ENCODE measurements around the gene GMDS. TPM values are rescaled to one million over a fixed set of nuclear protein-coding genes. Genes with fewer than 3 reads are reported as not detected.
A peak's percentile ranks its signal among the peaks of the same experiment; 100 is the strongest.

GMDS gene
- total RNA-seq, 1 experiment from 2014 or later, result 35.0 TPM

GRCh38 chr6:1865585-1865984 lies 379.8 kb downstream of the GMDS start (continued):
- TF ChIP-seq AFF4 (CRISPR knock-in tag; IDR thresholded peaks at IDR 0.05; ENCODE audit: borderline replicate concordance) (no peak), ZMAT4 (CRISPR knock-in tag; IDR thresholded peaks at IDR 0.05) (no peak)

GRCh38 chr6:1864496-1864895 lies 380.9 kb downstream of the GMDS start:
- Mint-ChIP-seq H3K9me3 (no peaks in the 10 kb centered on the region), H3K27ac (peak overlapping the region; percentile 46; the same call in 1 of the 2 replicates), H3K27me3 (ENCODE audit: low read depth) (no peaks in the 10 kb centered on the region), H3K4me3 (no peak overlapping the region), H3K4me1 (peaks cover 46% of the 10 kb centered on the region), H3K36me3 (no peaks in the 10 kb centered on the region)
- TF ChIP-seq ZBTB21 (CRISPR knock-in tag; IDR thresholded peaks at IDR 0.05; ENCODE audit: borderline replicate concordance) (no peak), CREB1 (CRISPR knock-in tag; IDR thresholded peaks at IDR 0.05) (no peak), JUN (CRISPR knock-in tag; IDR thresholded peaks at IDR 0.05) (no peak), TEAD4 (CRISPR knock-in tag; IDR thresholded peaks at IDR 0.05) (no peak), MYBL2 (CRISPR knock-in tag; IDR thresholded peaks at IDR 0.05) (no peak), ZBTB43 (CRISPR knock-in tag; IDR thresholded peaks at IDR 0.05) (no peak), ZNF317 (CRISPR knock-in tag; IDR thresholded peaks at IDR 0.05; ENCODE audit: borderline replicate concordance, low read depth) (no peak), NFATC4 (CRISPR knock-in tag; IDR thresholded peaks at IDR 0.05) (no peak), ZNF423 (CRISPR knock-in tag; IDR thresholded peaks at IDR 0.05) (no peak)
- ATAC-seq, result peak; percentile 82
- DNase-seq (ENCODE audit: low spot score), result no peak
- ChIA-PET POLR2A (no interaction called here), CTCF (interaction anchor here (1.0 kb wide), 1 partner anchor 29 kb away, joined by 3 read pairs; no protein-coding TSS in a partner anchor)

GRCh38 chr6:1862411-1862810 lies 383.0 kb downstream of the GMDS start:
- H3K4me3 Mint-ChIP-seq, result no peak overlapping the region
- ChIA-PET CTCF (interaction anchor here (0.7 kb wide), 1 partner anchor 394 kb away, joined by 3 read pairs; no protein-coding TSS in a partner anchor), POLR2A (no interaction called here)
- H3K27me3 Mint-ChIP-seq (ENCODE audit: low read depth), result no peaks in the 10 kb centered on the region
- no peak for TF ChIP-seq GABPB1 (CRISPR knock-in tag; IDR thresholded peaks at IDR 0.05)
- no peak for TF ChIP-seq ZNF281 (CRISPR knock-in tag; IDR thresholded peaks at IDR 0.05)
- TF ChIP-seq ETV6 (CRISPR knock-in tag; IDR thresholded peaks at IDR 0.05), result no peak
- no peak for TF ChIP-seq MXD4 (CRISPR knock-in tag; IDR thresholded peaks at IDR 0.05; ENCODE audit: borderline replicate concordance)
- no peak for TF ChIP-seq NR3C1 (CRISPR knock-in tag; conservative IDR thresholded peaks at IDR 0.05; ENCODE audit: low read depth)
- no peak for TF ChIP-seq ZSCAN18 (CRISPR knock-in tag; IDR thresholded peaks at IDR 0.05)
- no peak for TF ChIP-seq NR2C2 (CRISPR knock-in tag; IDR thresholded peaks at IDR 0.05)
- TF ChIP-seq KAT7 (CRISPR knock-in tag; IDR thresholded peaks at IDR 0.05; ENCODE audit: borderline replicate concordance), result no peak
- no peak for TF ChIP-seq ZNF425 (CRISPR knock-in tag; conservative IDR thresholded peaks at IDR 0.05)
- H3K27ac Mint-ChIP-seq, result no peak overlapping the region
- no peaks in the 10 kb centered on the region for H3K36me3 Mint-ChIP-seq
- DNase-seq (ENCODE audit: low spot score) (no peak), ATAC-seq (no peak)
- H3K9me3 Mint-ChIP-seq, result no peaks in the 10 kb centered on the region
- H3K4me1 Mint-ChIP-seq, result peaks cover 55% of the 10 kb centered on the region

All from WTC11 (cell line).